GM20000 (cell line): ENCODE measurements around the gene KIF1B.

Source experiments
- DNase-seq: peaks from one replicate; pipeline ENCODE4 v3.0.0; 2012; ENCODE audit warnings: low spot score
- CTCF ChIP-seq: IDR thresholded peaks from 2 replicates; pipeline ENCODE4 v1.5.1; 2012; ENCODE audit warnings: mild to moderate bottlenecking, control low read depth; ENCODE audit errors: extremely low read depth, missing control alignments

The KIF1B gene

GRCh38 chr1:10271090-10271489 is 60.7 kb downstream of the KIF1B start:
- no peak for TF ChIP-seq CTCF
- DNase-seq, result no peak

- no peak for DNase-seq
- TF ChIP-seq CTCF, result no peak
These were observed 61.5 kb downstream of the KIF1B start for GRCh38 chr1:10271869-10272268.

- TF ChIP-seq CTCF, result no peak
- DNase-seq, result no peak
These were observed 61.9 kb downstream of the KIF1B start for GRCh38 chr1:10272274-10272673.

- no peak for DNase-seq
- no peak for TF ChIP-seq CTCF
These were observed 68.5 kb downstream of the KIF1B start for GRCh38 chr1:10278880-10279279.

- no peak for TF ChIP-seq CTCF
- no peak for DNase-seq
These were observed 70.3 kb downstream of the KIF1B start for GRCh38 chr1:10280439-10281350.

- no peak for TF ChIP-seq CTCF
- DNase-seq, result peak; percentile 34
These were observed 73.1 kb downstream of the KIF1B start for GRCh38 chr1:10283318-10283984.

GRCh38 chr1:10286244-10286643 is 75.9 kb downstream of the KIF1B start:
- TF ChIP-seq CTCF, result no peak
- no peak for DNase-seq
